HepG2 (cell line): Measurements from ENCODE around the gene NMU. TPM values are rescaled to one million over a fixed set of nuclear protein-coding genes. Genes with fewer than 3 reads are reported as not detected.
A peak's percentile ranks its signal among the peaks of the same experiment; 100 is the strongest.

Experiments
- ATAC-seq: fragments of 200-7000 bp; cut with Tn5 transposase; 3 replicates; pipeline ENCODE4 v1.9.1; 2020; ENCODE audit warnings: mild to moderate bottlenecking, moderate library complexity
- BruUV-seq: library from RNA; stranded (reverse); fragments of 400-500 nt; replicated peaks from 2 replicates; lab custom pipeline; 2021; lab: Mats Ljungman, UMichigan
- CTCF ChIA-PET: fragments of 300-600 bp; formaldehyde crosslinking; extraction: SDS; loops from one replicate; lab custom pipeline; 2021; ENCODE audit warnings: low total read pairs, inconsistent platforms, low intra/inter-chr PET ratio; lab: Yijun Ruan, JAX
- POLR2A ChIA-PET: fragments of 350-600 bp; sonication (Branson Sonifier 250); formaldehyde crosslinking; loops from one replicate; lab custom pipeline; 2020; ENCODE audit warnings: antibody characterized with exemption, inconsistent platforms; lab: Yijun Ruan, JAX
- DNase-seq: peaks from one replicate; pipeline ENCODE4 v3.0.0-alpha.2; 2015; ENCODE audit warnings: low spot score
- FAIRE-seq: peaks from 3 replicates; lab custom pipeline; 2011; peaks lifted over from hg19 to GRCh38; lab: Jason Lieb, UNC
- H2AFZ ChIP-seq: one replicate; pipeline ENCODE4 v1.6.1; 2011; ENCODE audit warnings: low read length, inconsistent platforms
- H3K27ac ChIP-seq: fragments of 300-600 bp; 3 replicates; pipeline ENCODE4 v1.8.0; 2011; ENCODE audit warnings: mixed run types, mild to moderate bottlenecking, mixed read lengths, low read length, inconsistent platforms; ENCODE audit not compliant: insufficient read depth; ENCODE audit errors: extremely low read length
- H3K27me3 ChIP-seq, 2 experiments: fragments of 200-600 bp in 1 of 2; 2 replicates in 1 of 2; 3 replicates in 1 of 2; pipeline versions ENCODE4 v1.6.0 to v1.8.0; 2011; ENCODE audit warnings: low read length in 2 of 2, mild to moderate bottlenecking in 2 of 2, moderate library complexity in 2 of 2, inconsistent platforms in 1 of 2; ENCODE audit not compliant: insufficient read depth in 2 of 2, control insufficient read depth in 1 of 2
- H3K36me3 ChIP-seq, 2 experiments: fragments of 200-600 bp in 1 of 2; replicated peaks in 1 of 2; 2 replicates in 1 of 2; 3 replicates in 1 of 2; pipeline versions ENCODE4 v1.5.1 to v1.8.0; 2011; ENCODE audit warnings: low read length in 2 of 2, inconsistent platforms in 1 of 2; ENCODE audit not compliant: insufficient read depth in 2 of 2, control insufficient read depth in 1 of 2
- H3K4me1 ChIP-seq: 2 replicates; pipeline ENCODE4 v1.5.1; 2012; ENCODE audit warnings: low read length, inconsistent platforms; ENCODE audit not compliant: insufficient read depth
- H3K4me2 ChIP-seq: 2 replicates; pipeline ENCODE4 v1.6.0; 2011; ENCODE audit warnings: low read depth, low read length, inconsistent platforms
- H3K4me3 ChIP-seq, 3 experiments: fragments of 200-600 bp in 1 of 3; sonication (generic), shearing (Covaris generic) in 1 of 3; replicated peaks in 1 of 3; 2 replicates each; pipeline ENCODE4 v1.5.1; 2011 to 2016; ENCODE audit warnings: low read length in 3 of 3, inconsistent platforms in 2 of 3, low read depth in 2 of 3, mild to moderate bottlenecking in 2 of 3, control low read depth in 1 of 3, mixed read lengths in 1 of 3; ENCODE audit not compliant: insufficient read depth in 1 of 3
- H3K79me2 ChIP-seq: one replicate; pipeline ENCODE4 v1.6.1; 2011; ENCODE audit warnings: low read length, inconsistent platforms; ENCODE audit not compliant: insufficient read depth
- H3K9ac ChIP-seq: 2 replicates; pipeline ENCODE4 v1.6.0; 2011; ENCODE audit warnings: mild to moderate bottlenecking, low read depth, low read length, inconsistent platforms; ENCODE audit not compliant: insufficient read depth
- H3K9me3 ChIP-seq: 2 replicates; pipeline ENCODE4 v1.5.1; 2012; ENCODE audit warnings: mild to moderate bottlenecking, low read length
- H4K20me1 ChIP-seq: 2 replicates; pipeline ENCODE4 v1.6.0; 2011; ENCODE audit warnings: inconsistent platforms, mild to moderate bottlenecking, low read length, moderate library complexity; ENCODE audit not compliant: insufficient read depth
- BRCA1 ChIP-seq: sonication (generic); formaldehyde crosslinking; IDR thresholded peaks from 2 replicates; pipeline ENCODE4 v1.4.0; 2020; ENCODE audit warnings: missing genetic modification reagents
- KAT8 ChIP-seq: IDR thresholded peaks from 2 replicates; pipeline ENCODE4 v1.6.1; 2016; ENCODE audit warnings: missing genetic modification reagents, missing compliant biosample characterization
- MED8 ChIP-seq: sonication (generic); formaldehyde crosslinking; IDR thresholded peaks from 2 replicates; pipeline ENCODE4 v1.8.1; 2023; ENCODE audit warnings: mild to moderate bottlenecking, missing genetic modification reagents; ENCODE audit not compliant: insufficient replicate concordance
- NFE2 ChIP-seq: sonication (generic); formaldehyde crosslinking; IDR thresholded peaks from 2 replicates; pipeline ENCODE4 v1.4.0; 2020; ENCODE audit warnings: missing genetic modification reagents
- PRMT3 ChIP-seq: sonication (generic); formaldehyde crosslinking; IDR thresholded peaks from 2 replicates; pipeline ENCODE4 v1.8.1; 2022; ENCODE audit warnings: low read depth, mild to moderate bottlenecking, moderate library complexity, missing genetic modification reagents, borderline replicate concordance
- ZNF451 ChIP-seq: sonication (generic); formaldehyde crosslinking; IDR thresholded peaks from 2 replicates; pipeline ENCODE4 v1.5.0; 2020; ENCODE audit warnings: mild to moderate bottlenecking, missing genetic modification reagents
- WGBS: methylation state at CpG from one replicate; pipeline ENCODE4 v1.1.6; 2017; ENCODE audit warnings: low lambda C conversion rate; 5-methylcytosine and 5-hydroxymethylcytosine counted together
- in situ Hi-C: cut with HindIII; loops from 2 replicates; pipeline ENCODE4 v1.10.0; 2017; ENCODE audit warnings: low pct_unique_long_range_greater_than_20kb; ENCODE audit not compliant: extremely low pct_ligation_motif_present
- intact Hi-C: fragments of 100-400 bp; cut with micrococcal nuclease; formaldehyde crosslinking; loops from one replicate; pipeline ENCODE4 v1.10.0; 2022; ENCODE audit not compliant: unreplicated experiment
- polyA plus RNA-seq, 8 experiments: library from polyadenylated mRNA; depleted of rRNA in 3 of 8; stranded (reverse) in 7 of 8; unstranded in 1 of 8; fragments of >200 nt; fragmentation: Illumina TruSeq in 4 of 8; extraction: Trizol in 4 of 8; gene quantifications; 2 replicates each; pipeline versions ENCODE4 v1.2.1 to v1.2.3, GENCODE V29; 2011 to 2016; ENCODE audit warnings: low read depth in 4 of 8, missing spikeins in 1 of 8, mixed read lengths in 1 of 8; ENCODE audit not compliant: insufficient read depth in 1 of 8
- total RNA-seq, 5 experiments: library from RNA; depleted of rRNA; stranded (reverse); fragments of >200 nt; fragmentation: Illumina TruSeq; extraction: Trizol; gene quantifications; 2 replicates each; pipeline ENCODE4 v1.2.3, GENCODE V29; 2016; ENCODE audit warnings: low read depth in 1 of 5
- TF ChIP-seq, protein P1 (sequence below): sonication (generic); formaldehyde crosslinking; IDR thresholded peaks from 2 replicates; pipeline ENCODE4 v1.5.1; 2020; ENCODE audit warnings: missing genetic modification reagents, mild to moderate bottlenecking, borderline replicate concordance

The NMU gene
- total and polyA plus RNA-seq, 2 of the 13 experiments (the other 11 are each of a cell fraction or from before 2014, with no cell fraction given): not detected

DNA sequence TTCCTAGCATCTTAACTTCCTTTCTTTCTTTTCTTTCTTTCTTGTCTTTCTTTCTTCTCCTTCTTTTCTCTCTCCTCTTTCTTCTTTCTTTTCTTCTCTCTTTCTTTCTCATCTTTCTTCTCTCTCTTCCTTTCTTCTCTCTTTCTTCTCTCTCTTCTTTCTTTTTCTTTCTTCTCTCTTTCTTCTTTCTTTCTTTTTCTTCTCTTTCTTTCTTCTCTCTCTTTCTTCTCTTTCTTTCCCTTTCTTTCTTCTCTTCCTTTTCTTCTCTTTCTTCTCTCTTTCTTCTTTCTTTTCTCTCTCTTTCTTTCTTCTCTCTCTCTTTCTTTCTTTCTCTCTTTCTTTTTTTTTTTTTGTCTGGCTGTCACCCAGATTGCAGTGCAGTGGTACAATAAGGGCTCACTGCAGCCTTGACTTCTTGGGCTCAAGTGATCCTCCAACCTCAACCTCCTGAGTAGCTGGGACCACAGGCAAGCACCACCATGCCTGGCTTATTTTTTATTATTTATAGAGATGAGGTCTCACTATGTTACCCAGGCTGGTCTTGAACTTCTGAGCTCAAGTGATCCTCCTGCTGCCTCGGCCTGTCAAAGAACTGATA, 17.5 kb downstream of the NMU start:
- Histone ChIP-seq H3K27ac (no peak overlapping the region), H3K9me3 (no peaks in the 10 kb centered on the region), H2AFZ (no peak overlapping the region), H3K4me2 (peak overlapping the region; percentile 32; the same call in 1 of the 2 replicates), H3K4me3 (0 out of 6 replicates have a peak overlapping the region, but pooled peaks of 1 of the 3 experiments have one; percentile 16), H3K27me3 (no peaks in the 10 kb centered on the region), H4K20me1 (no peaks in the 10 kb centered on the region), H3K4me1 (no peaks in the 10 kb centered on the region), H3K9ac (no peak overlapping the region), H3K36me3 (no peaks in the 10 kb centered on the region), H3K79me2 (no peaks in the 10 kb centered on the region)
- BruUV-seq: no TSS peak
- WGBS: 35% methylated on average over 1 of the region's 1 CpG
- ATAC-seq: no peak
- intact Hi-C loops: no loop called here
- DNase-seq: no peak
- no peak for FAIRE-seq
- in situ Hi-C loops: no loop called here
- no peak for TF ChIP-seq ZNF451
- TF ChIP-seq BRCA1 (CRISPR knock-in tag): no peak
- TF ChIP-seq, protein P1, sequence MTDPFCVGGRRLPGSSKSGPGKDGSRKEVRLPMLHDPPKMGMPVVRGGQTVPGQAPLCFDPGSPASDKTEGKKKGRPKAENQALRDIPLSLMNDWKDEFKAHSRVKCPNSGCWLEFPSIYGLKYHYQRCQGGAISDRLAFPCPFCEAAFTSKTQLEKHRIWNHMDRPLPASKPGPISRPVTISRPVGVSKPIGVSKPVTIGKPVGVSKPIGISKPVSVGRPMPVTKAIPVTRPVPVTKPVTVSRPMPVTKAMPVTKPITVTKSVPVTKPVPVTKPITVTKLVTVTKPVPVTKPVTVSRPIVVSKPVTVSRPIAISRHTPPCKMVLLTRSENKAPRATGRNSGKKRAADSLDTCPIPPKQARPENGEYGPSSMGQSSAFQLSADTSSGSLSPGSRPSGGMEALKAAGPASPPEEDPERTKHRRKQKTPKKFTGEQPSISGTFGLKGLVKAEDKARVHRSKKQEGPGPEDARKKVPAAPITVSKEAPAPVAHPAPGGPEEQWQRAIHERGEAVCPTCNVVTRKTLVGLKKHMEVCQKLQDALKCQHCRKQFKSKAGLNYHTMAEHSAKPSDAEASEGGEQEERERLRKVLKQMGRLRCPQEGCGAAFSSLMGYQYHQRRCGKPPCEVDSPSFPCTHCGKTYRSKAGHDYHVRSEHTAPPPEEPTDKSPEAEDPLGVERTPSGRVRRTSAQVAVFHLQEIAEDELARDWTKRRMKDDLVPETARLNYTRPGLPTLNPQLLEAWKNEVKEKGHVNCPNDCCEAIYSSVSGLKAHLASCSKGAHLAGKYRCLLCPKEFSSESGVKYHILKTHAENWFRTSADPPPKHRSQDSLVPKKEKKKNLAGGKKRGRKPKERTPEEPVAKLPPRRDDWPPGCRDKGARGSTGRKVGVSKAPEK (CRISPR knock-in tag): no peak
- TF ChIP-seq NFE2 (CRISPR knock-in tag): no peak
- TF ChIP-seq KAT8 (CRISPR knock-in tag): no peak
- TF ChIP-seq MED8 (CRISPR knock-in tag): no peak
- no peak for TF ChIP-seq PRMT3 (CRISPR knock-in tag)
- CTCF ChIA-PET: no interaction called here
- POLR2A ChIA-PET: no interaction called here
